Measurements from ENCODE around the gene GTF3C4. TPM values are rescaled to one million over a fixed set of nuclear protein-coding genes. Genes with fewer than 3 reads are reported as not detected.

Gene GTF3C4
- total RNA-seq, 1 experiment from 2014 or later = 25.1 TPM

DNA sequence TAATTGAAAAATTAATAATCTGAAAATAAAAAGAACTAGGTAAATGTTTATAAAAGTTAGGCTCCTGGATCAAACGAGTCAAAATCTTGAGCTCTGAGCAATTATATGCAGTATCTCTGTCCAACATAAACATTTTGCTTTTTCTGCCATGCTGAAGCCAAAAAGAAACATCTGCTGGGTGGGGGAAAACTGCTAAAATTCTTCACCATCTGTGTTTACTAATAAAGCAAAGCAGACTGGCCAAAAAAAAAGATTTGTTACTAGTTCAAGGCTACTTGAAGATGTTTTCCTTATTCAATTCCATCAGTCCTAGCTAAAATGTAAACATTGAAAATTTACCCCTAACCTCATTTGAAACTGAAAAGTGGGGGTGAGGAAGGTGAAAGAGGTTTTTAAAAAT, 29.7 kb downstream of the GTF3C4 start:
- Histone ChIP-seq H3K4me1 (ENCODE audit: control insufficient read depth, insufficient read depth, low read length) (no peaks in the 10 kb centered on the region), H3K36me3 (ENCODE audit: control insufficient read depth, insufficient read depth, low read length) (no peaks in the 10 kb centered on the region), H3K27ac (ENCODE audit: low read length) (no peak overlapping the region), H3K4me3 (ENCODE audit: low read depth in 2 of 2, low read length in 2 of 2) (no peak overlapping the region), H3K27me3 (ENCODE audit: control insufficient read depth, insufficient read depth, low read length) (no peaks in the 10 kb centered on the region), H3K9me3 (ENCODE audit: control insufficient read depth, insufficient read depth, low read depth, low read length) (peaks cover 4% of the 10 kb centered on the region; the same call in 1 of the 2 replicates)
- in situ Hi-C loops (cut with HindIII; ENCODE audit: low pct_unique_long_range_greater_than_20kb, low sequenced_read_pairs) (no loop called here), intact Hi-C loops (cut with micrococcal nuclease; ENCODE audit: unreplicated experiment) (no loop called here)
- ChIA-PET CTCF (no interaction called here), POLR2A (interaction anchor here (0.6 to 0.7 kb wide), 2 partner anchors 9 to 294 kb away, joined by 4 to 5 read pairs; no protein-coding TSS in a partner anchor)
- no TSS peak for BruUV-seq (replicated peaks)
- TF ChIP-seq TCF7L2 (IDR thresholded peaks at IDR 0.05; ENCODE audit: low read depth, low read length) = no peak
- TF ChIP-seq, protein P1, sequence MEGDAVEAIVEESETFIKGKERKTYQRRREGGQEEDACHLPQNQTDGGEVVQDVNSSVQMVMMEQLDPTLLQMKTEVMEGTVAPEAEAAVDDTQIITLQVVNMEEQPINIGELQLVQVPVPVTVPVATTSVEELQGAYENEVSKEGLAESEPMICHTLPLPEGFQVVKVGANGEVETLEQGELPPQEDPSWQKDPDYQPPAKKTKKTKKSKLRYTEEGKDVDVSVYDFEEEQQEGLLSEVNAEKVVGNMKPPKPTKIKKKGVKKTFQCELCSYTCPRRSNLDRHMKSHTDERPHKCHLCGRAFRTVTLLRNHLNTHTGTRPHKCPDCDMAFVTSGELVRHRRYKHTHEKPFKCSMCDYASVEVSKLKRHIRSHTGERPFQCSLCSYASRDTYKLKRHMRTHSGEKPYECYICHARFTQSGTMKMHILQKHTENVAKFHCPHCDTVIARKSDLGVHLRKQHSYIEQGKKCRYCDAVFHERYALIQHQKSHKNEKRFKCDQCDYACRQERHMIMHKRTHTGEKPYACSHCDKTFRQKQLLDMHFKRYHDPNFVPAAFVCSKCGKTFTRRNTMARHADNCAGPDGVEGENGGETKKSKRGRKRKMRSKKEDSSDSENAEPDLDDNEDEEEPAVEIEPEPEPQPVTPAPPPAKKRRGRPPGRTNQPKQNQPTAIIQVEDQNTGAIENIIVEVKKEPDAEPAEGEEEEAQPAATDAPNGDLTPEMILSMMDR (IDR thresholded peaks at IDR 0.05) = no peak
- TF ChIP-seq, protein P2, sequence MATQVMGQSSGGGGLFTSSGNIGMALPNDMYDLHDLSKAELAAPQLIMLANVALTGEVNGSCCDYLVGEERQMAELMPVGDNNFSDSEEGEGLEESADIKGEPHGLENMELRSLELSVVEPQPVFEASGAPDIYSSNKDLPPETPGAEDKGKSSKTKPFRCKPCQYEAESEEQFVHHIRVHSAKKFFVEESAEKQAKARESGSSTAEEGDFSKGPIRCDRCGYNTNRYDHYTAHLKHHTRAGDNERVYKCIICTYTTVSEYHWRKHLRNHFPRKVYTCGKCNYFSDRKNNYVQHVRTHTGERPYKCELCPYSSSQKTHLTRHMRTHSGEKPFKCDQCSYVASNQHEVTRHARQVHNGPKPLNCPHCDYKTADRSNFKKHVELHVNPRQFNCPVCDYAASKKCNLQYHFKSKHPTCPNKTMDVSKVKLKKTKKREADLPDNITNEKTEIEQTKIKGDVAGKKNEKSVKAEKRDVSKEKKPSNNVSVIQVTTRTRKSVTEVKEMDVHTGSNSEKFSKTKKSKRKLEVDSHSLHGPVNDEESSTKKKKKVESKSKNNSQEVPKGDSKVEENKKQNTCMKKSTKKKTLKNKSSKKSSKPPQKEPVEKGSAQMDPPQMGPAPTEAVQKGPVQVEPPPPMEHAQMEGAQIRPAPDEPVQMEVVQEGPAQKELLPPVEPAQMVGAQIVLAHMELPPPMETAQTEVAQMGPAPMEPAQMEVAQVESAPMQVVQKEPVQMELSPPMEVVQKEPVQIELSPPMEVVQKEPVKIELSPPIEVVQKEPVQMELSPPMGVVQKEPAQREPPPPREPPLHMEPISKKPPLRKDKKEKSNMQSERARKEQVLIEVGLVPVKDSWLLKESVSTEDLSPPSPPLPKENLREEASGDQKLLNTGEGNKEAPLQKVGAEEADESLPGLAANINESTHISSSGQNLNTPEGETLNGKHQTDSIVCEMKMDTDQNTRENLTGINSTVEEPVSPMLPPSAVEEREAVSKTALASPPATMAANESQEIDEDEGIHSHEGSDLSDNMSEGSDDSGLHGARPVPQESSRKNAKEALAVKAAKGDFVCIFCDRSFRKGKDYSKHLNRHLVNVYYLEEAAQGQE (IDR thresholded peaks at IDR 0.05; ENCODE audit: insufficient read depth in 1 of 2, low read depth in 2 of 2, low read length in 1 of 2) = no peak
- no peak for TF ChIP-seq SIN3A (IDR thresholded peaks at IDR 0.05; ENCODE audit: borderline replicate concordance, insufficient read depth, low read depth, low read length)
- TF ChIP-seq POLR2AphosphoS5 (IDR thresholded peaks at IDR 0.05; ENCODE audit: low read depth, low read length) = no peak
- no peak for DNase-seq (ENCODE audit: low read depth, low spot score)
- no peak for ATAC-seq

DNA sequence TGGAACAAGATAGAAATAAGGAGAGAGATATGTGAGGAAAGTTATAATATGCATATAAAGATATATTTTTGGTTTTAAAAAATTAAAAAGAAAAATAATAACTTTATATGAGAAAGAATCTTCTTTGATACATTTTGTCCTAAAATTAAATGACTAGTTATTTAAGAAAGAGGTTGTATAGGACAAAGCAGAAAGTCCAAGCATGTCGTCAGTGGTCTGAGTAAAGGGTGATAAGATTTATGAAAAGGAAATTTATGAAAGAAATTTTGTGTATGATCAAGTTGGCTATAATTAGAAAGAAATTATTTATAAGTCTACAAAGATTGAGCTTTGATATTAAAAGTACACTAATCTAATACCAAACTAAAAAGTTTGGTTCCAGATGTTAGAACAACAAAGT, 32.0 kb downstream of the GTF3C4 start:
- Histone ChIP-seq H3K27me3 (ENCODE audit: control insufficient read depth, insufficient read depth, low read length) (no peaks in the 10 kb centered on the region), H3K9me3 (ENCODE audit: control insufficient read depth, insufficient read depth, low read depth, low read length) (peaks cover 4% of the 10 kb centered on the region; the same call in 1 of the 2 replicates), H3K4me3 (ENCODE audit: low read depth in 2 of 2, low read length in 2 of 2) (no peak overlapping the region), H3K27ac (ENCODE audit: low read length) (no peak overlapping the region), H3K36me3 (ENCODE audit: control insufficient read depth, insufficient read depth, low read length) (no peaks in the 10 kb centered on the region), H3K4me1 (ENCODE audit: control insufficient read depth, insufficient read depth, low read length) (no peaks in the 10 kb centered on the region)
- ATAC-seq (no peak), DNase-seq (ENCODE audit: low read depth, low spot score) (no peak)
- BruUV-seq (replicated peaks) = no TSS peak
- TF ChIP-seq, protein P2 (IDR thresholded peaks at IDR 0.05; ENCODE audit: insufficient read depth in 1 of 2, low read depth in 2 of 2, low read length in 1 of 2) = no peak
- TF ChIP-seq SIN3A (IDR thresholded peaks at IDR 0.05; ENCODE audit: borderline replicate concordance, insufficient read depth, low read depth, low read length) (no peak), TCF7L2 (IDR thresholded peaks at IDR 0.05; ENCODE audit: low read depth, low read length) (no peak), POLR2AphosphoS5 (IDR thresholded peaks at IDR 0.05; ENCODE audit: low read depth, low read length) (no peak)
- TF ChIP-seq, protein P1 (IDR thresholded peaks at IDR 0.05) = no peak
- intact Hi-C loops (cut with micrococcal nuclease; ENCODE audit: unreplicated experiment) = no loop called here
- CTCF ChIA-PET = no interaction called here
- in situ Hi-C loops (cut with HindIII; ENCODE audit: low pct_unique_long_range_greater_than_20kb, low sequenced_read_pairs) = no loop called here
- POLR2A ChIA-PET = no interaction called here

Data from Panc1 (cell line).